NOMO-1 treated with dmso at 0.1 percent for 144 hours (cell line): Measurements from ENCODE around the gene ARSI.
"Not testable (repeated sequence)": the region's sequence is repeated elsewhere in the genome, so short reads cannot be mapped to it uniquely, and the experiment has no call there.

ENCODE experiments used
- DNase-seq: peaks from one replicate; lab custom pipeline; 2025; ENCODE audit not compliant: unreplicated experiment; lab: John Stamatoyannopoulos, UW

ARSI gene

DNA sequence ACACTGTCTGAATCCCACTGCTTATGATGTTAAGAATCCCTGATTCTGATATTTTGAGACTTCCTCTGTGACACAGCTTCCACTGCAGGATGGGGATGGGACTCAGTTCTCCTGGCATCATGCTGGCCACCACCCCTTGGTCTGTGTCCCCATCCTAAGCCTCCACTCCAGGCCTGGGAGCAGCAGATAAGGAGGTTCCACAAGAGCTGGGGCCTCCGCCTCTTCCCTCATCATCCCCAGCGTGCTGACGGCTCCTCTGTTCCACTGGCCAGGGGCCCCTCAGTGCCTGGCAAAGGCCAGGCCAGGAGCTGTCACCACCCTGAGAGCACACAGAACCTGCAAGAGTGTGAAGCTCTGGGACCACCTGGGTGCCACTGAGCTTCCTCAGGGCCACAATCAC, 53.8 kb downstream of the ARSI start:
- DNase-seq, result no peak

DNA sequence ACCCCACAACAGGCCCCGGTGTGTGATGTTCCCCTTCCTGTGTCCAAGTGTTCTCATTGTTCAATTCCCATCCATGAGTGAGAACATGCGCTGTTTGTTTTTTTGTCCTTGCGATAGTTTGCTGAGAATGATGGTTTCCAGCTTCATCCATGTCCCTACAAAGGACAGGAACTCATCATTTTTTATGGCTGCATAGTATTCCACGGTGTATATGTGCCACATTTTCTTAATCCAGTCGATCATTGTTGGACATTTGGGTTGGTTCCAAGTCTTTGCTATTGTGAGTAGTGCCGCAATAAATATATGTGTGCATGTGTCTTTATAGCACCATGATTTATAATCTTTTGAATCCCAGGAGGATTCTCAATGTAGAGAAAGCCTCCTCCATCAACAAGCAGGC, 54.2 kb downstream of the ARSI start:
- DNase-seq, result not testable (repeated sequence)

DNA sequence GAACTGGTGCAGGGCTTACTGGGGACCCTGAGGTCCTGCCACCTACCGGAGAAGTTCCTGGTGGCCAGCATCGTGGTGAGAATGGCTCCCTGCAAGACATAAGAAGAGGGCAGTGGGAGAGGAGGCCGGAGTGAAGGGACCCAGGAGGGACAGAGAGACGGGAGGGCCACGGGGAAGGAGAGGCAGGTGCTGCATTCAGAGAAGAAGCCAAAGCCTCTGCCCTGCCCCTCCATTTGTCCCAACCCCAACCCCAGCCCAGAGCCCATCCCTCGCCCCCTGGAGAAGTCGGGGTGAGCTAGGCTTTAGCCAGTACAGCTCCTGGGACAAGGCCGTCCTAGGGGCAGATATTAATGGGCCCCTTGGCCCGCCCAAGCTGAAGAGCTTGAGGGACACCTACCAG, 55.0 kb downstream of the ARSI start:
- DNase-seq, result no peak

DNA sequence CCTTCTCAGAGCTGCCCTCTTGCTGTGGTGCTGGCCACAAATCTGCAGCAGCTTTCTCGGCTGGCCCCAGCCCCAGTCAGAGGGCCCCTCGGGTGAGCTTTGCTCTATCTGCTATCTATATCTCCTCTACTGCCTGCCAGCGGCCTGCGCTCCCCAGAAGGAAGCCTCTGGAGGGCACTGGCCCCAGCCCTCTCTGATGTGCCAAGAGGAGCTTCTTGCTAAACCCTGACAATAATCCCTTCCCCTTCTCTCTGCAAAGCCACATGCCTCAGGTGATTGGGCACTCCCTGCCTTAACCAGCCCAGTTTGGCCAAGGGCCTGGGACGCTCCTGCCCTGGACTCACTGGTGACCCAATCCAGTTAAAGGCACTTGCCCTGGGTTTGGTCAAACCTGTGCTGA, 55.9 kb downstream of the ARSI start:
- no peak for DNase-seq

DNA sequence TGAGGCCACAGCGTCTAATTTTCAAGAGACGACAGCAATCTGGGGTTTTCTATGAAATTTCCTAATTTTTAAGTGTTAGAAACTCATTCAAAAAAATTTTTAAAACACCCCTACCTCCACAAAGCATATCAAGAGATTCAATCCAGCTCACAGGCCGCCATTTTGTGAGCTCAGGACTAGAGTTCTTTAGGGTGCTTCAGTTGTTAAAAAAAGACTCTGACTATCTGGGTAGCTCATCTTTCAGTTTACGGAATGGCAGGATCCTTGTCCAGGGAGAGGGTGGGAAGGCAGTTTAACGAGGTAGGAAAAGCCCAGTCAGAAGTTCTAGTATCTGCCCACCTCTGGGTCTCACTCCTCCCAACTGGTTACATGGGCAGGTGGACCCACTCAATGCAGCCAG, 56.3 kb downstream of the ARSI start:
- no peak for DNase-seq
